Activated effector memory CD4-positive, alpha-beta T cell treated with anti-CD3 and anti-CD28 coated beads, Interleukin-2, amount 50 U/mL, for 16 hours (primary cell): ENCODE data around the gene HERPUD1.
"Not testable (repeated sequence)": the region's sequence is repeated elsewhere in the genome, so short reads cannot be mapped to it uniquely, and the experiment has no call there.

Source experiments
- DNase-seq: peaks from one replicate; pipeline ENCODE4 v3.0.0-alpha.2; 2020

The HERPUD1 gene

DNA sequence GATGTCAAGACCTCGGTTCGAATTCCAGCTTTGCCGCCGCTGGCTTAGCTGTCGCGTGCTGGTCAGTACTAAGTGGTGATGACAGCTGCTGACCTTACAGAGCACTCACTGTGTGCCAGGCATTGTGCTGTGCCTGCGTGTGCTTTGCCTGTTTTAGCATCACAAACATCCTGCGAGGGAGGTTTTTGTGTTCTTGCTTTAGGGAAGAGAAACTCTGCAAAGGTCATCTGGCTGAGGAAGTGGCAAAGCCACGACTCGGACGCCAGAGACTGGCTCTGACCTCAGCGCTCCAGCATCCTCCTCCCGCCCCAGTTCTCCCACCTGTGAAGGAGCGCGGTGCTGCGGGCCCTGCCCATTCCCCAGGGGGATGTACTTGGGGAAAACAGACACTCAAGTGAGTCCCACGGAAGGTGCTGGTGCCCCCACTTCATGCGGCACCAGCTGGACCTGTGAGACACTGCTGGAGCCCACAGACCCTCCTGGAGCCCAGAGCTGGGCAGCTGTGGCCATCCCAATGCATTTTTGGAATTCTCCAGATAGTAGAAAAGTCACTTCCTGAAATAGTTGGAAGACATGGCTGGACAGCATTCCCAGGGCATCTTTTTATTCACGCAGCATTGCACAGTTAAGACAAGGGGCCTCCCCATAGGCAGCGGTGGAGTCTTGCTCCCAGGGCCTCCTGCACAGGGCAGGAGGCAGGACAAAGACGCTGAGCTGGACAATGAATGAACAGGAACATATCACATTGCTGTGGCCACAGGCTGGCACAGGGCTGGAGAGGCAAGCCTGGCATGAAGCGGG, 20.0 kb upstream of the HERPUD1 start:
- DNase-seq = no peak

DNA sequence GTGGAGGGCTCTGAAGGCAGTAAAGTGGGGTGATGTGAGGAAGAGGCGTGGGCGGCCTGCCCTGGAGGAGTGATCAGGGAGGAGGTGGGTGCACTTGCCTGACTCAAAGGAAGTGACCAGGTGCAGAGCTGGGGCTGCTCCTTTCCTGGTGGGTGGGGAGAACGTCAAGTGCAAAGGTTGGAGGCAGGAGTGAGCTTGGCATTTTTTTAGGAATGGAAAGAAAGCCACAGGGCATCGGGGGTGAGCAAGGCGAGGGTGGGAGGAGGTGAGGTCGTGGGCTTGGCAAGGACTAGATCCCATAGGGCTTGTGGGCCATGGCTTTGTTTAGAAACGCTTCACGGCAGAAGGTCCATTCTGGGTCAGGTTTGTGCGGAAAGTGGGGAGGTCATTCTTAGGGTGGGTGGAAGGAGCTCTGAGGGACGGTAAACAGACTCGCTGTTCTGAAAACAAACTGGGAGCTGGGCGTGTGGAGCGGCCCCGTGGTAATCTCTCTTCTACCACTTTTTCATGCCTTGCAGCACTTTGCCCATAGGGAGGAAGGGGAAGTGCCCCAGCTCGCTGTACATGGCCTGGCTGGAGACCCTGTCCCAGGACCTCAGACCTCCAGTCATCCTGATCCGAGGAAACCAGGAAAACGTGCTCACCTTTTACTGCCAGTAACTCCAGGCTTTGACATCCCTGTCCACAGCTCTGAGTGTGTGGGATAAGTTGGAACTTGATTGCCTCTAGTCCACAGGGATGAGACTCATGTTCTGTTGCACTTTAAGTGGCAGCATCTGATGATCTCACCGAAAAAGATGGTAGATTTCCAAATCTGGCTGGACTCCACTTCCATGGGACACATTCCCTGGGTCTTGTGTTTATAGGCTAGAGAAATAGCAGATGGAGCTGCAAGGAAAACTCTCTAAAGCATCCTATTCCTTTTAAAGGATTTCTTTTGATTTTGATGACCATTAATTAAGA, 18.9 kb upstream of the HERPUD1 start:
- no peak for DNase-seq

DNA sequence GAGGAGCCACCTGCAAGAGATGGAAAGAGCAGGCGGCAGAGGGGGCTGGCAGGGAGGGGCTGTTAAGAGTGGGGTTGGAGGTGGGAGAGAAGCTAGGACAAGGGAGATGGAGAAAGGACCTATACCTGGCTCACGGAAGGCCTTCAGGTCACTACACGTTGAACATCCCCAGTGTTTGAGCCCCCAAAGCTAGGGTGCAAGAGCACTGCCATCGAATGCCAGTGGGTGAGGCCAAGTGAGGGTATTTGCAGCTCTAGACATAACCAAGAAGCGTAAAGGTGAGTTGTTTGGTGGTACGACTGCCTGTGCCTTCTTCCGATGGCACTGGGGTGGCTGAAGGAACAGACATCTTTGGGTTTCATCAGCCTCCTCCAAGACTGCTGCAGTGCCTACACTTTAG, 17.0 kb upstream of the HERPUD1 start:
- no peak for DNase-seq

DNA sequence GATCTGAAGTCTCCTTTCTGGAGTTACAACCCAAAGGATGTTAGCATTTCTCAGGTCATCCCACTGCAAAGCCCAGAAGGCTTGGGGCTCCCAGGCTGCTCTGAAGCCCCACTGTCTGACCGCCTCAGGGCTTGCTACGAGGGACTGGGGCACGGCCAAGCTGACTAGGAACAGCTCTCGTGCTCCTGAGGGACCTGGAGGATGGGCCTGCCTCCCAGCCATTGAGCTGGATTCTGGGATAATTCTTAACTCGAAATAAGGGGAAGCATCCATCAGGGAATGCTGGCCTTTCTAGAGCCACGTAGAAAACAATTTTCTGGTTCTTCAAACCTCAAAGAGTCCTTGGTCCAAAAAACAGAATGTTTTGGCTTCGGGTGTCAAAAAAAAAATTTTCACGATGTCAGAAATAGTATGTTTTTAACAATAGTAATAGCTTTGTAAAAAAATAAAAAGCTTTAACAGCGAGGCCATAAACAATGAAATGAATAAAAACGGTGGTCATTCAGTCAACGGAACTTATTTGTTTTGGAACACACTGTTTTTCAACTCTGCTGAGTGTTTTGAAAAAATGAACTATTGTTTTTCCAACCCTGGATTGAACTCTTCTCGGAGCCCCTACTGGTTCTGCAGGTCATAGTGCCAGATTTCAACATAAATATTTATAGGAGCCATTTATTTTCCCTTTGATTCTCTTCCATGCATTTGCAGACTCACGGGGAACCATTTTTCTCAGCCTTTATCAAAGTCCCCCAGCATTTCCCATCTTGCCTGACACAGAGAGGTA, 16.4 kb upstream of the HERPUD1 start:
- no peak for DNase-seq

DNA sequence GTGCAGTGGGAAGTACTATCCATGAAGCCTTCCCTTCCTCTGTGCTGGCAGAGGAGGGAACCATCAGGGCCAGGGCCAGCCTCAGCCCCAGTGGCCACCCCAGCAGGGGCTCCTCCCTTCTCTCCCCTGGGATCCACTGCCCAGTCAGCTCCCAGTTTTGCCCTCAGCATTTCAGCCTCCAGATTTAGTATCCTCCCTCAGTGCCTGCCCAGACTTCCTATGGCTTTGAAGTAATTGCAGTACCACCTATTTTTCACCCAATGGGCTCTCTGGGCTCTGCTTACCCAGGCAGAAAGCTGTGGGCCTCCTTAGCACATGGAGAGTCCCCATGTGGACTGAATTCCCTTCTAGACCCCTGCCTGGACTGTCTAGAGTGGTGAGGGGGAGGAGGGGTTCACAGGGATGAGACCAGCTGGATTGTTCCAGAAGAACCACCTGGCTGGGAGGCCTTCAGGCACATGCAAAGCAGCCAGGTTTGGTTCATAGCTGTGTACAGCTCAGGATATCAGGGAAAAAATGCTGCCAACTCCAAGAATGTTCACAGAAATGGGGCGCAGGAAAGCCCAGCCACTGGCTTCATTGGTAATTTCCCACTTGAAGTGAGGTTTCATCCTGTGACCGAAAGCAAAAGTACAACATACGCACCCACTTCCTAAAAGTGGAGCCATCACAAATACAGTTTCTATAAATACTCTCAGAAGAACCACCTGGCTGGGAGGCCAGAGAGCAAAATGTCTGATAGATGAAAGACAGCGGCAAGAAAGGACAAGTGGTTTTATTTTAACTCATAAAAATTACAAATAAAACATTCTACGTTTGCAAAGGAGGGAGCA, 15.2 kb upstream of the HERPUD1 start:
- DNase-seq = no peak

DNA sequence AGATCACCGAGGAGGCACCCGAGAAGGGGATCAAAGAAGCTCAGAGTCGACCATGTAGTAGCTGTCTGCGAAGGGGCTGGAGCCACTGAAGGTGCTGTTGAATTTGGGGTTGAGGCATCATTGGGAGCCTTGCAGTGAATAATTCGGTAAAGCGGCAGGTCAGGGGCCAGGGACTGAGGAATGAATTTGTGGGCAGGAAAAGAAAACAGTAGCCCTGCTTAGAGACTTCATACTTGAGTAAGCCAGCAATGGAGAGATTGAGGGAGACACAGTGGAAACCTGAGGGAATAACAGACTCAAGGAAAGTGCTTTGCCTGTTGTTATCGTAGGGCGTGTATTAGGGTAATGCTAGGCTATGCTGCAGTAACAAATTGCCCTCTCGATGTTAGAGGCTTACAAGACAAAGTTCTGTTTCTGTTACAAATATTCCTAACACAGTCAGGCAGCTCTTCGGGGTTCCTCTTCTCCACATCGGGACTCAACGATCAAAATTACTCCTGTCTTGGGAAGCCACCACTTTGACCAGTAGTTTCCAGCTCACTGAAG, 13.4 kb upstream of the HERPUD1 start:
- DNase-seq = no peak

DNA sequence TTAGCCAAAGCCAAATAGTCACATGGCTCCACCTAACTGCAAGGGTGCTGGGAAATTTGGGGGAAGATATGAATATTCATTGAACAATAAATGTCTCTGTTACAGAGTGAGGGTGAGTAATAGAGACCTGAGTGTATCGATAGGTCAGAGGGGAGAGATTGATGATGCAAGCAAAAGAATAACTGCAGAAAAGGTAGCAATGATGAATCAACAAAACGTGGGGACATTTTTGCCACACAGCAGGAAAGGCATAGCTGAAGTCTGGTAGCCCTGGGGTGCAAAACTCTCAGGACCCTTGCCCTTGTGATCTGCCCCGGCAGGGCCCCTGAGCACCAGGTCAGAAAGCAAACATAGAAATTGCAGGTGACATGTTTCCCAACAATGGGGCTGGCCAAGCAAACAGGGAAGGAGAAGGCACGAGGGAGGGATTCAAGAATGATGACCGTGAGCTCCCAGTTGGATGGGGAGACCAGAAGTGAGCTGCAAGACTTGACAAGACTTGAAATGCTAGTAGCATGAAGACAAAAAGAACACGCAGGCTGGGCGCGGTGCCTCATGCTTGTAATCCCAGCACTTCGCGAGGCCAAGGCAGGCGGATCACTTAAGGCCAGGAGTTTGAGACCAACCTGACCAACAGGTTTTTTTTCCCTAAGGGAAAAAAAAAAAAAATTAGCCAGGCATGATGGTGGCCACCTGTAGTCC, 12.7 kb upstream of the HERPUD1 start:
- no peak for DNase-seq

DNA sequence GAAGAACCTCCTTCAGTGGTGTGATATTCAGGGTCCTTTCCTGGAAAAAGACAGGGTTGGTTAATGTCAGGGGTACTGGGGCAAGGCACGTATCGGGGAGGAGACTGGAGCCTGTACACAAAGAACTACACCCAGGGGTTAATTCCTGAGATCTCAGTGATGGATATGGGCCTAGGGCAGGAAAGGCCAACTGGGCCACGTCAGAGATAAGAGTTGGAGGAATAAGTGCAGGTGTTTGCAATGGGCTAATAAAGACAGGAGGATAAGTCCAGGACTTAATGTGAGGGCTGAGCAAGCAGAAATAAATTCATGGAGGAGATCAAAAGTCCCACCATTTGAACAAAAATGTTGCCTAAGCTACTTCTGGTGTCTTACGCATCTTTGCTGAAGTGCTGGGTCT, 10.4 kb upstream of the HERPUD1 start:
- DNase-seq = no peak

DNA sequence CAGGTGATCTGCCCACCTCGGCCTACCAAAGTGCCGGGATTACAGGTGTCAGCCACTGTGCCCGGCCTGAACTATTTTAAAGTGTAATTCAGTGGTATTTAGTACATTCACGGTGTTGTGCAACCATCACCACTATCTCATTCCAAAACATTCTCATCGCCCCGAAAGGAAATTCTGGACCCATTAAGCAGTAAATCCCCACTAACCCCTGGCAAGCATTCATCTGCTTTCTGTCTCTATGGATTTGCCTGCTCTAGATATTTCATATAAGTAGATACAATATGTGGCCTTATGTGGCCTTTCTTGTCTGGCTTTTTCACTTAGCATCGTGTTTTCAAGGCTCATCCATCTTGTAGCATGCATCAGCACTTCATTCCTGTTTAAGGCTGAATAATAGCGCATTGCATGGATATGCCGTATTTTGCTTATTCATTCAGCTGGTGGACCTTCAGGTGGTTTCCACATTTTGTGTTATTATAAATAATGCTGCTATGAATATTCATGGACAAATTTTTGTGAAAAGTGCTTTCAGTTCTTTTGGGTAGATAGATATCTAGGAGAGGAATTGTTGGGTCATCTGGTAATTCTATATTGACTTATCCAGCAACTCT, 8.4 kb upstream of the HERPUD1 start:
- peak; percentile 33 for DNase-seq

DNA sequence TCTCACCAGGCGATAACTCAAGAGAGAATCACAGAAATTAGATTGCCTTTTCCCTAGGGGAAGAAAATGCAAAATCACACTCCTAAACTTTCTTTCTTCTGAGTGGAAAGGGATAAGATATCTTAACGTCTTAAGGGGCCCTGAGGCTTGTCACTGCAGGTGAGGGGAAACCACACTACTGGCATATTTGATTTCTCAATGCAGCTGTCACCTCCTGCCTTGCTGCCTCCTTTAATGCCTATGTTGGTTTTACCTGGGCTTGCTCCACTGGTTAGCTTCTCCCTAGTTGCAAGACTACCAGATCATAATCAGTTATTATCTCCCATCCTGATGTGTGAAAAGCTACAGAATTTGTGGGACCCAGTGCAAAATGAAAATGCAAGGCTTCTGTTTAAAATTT, 4.5 kb upstream of the HERPUD1 start:
- no peak for DNase-seq

DNA sequence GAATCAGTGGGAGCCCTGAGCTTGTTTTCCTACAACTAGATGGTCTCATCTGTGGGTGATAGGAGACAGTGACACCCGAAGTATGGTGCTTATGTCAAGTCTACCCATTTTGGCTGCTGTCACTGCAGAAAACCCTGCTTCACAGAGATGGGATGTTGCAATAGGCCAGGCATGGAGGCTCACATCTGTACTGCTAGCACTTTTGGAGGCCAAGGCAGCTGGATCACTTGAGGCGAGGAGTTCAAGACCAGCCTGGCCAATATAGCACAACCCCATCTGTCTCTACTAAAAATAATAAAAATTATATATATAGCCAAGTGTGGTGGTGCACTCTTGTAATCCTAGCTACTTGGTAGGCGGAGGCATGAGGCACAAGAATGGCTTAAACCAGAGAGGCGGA, 2.3 kb upstream of the HERPUD1 start:
- no peak for DNase-seq

DNA sequence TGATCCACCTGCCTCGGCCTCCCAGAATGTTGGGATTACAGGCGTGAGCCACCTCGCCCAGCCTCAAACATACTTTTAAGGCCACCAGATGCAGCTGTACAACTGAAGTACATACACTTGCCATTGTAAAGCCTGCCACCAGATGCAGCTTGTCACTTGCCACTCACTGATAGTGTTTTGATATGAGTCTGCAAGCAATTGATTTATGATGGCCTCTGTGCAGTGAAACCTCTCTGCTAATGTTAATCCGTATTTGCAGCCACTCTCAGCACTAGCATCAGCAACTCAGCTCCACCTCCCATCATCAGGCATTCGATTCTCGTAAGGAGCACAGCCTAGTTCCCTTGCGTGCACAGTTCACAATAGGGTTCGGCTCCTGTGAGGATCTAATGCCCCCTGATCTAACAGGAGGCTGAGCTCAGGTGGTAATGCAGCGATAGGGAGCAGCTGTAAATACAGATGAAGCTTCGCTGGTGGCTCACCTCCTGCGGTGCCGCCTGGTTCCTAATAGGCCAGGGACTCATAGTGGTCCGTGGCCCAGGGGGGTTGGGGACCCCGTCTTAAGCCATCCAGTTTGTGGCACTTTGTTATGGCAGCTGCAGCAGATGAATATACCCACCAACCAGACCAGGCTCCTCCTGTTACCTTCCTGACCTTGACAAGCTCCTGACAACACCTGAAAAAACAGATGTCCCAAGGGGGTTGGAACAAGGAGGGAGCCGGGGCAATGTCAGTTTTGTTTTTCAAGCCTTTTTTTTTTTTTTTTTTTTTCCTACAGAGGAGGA, 1.3 kb upstream of the HERPUD1 start:
- peak; percentile 63 for DNase-seq

DNA sequence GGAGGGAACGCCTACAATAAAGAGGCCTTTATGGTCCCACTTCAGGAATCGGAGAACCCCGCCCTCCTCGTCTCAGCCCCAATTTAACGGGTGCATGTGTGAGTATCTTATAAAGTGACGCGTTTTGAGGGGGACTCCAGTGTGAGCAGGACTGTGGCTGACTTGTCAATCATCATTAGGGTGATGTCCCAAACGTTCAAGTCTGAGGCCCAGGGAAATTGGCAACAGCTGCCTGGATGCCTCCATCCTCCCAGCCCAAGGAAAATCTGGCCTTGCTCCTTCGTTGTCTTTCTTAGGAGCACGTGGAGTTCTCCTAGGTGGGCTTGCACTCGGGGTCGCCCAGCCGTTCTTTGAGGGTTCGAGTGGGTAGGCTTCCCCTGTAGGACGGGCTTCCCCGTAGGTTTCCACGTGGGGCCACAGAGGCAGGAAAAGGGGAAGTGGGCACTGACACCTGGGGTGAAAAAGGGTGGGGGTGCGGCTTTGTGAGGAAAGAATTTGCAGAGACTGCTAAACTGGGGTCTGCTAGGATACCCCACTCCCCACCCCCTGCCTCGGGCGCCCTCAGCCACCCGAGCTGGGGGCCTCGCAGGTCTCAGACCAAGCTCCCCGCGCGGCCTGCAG, 561 bp upstream of the HERPUD1 start:
- no peak for DNase-seq

DNA sequence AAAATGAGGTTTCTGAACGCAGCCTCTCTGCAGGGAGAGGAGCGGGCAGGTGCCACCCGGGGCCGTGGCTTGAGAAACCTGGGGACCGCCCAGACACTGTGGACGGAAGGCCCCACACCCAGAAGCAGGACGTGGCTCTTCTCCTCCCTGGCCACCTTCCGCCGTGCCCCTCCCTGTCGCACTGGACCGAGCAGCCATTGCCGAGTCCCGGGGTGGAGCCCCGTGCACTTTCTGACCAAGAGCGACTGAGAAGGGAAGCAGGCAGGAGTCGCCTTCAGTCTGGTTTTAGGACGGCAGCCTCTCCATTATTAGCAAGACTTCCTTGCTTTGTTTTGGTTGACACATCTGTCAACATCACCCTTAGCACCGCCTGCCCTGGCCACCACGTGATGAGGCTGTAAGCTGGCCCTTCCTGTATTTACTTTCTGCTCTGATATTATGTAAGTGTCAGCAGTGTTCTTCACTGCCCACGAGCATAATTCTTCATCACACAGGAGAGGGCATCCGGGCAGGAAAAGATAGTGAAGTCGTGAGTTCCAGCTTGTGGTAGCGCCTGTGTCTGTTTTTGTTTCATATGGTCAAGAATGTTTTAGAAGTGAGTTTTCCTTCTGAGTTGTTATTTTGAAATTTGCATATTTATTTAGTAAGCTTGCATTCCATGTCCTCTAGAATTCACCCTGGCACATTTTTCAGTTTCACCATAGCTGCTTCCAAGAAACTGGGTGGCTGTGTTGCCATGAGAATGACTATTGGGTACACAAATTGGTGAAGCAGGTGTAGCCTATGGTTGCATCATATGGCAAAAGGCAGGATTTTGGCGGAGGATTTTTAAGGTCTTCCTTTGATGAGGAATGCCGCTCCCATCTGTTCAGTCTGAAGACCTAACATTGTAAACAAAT, 1.0 kb downstream of the HERPUD1 start:
- DNase-seq = peak; percentile 82

DNA sequence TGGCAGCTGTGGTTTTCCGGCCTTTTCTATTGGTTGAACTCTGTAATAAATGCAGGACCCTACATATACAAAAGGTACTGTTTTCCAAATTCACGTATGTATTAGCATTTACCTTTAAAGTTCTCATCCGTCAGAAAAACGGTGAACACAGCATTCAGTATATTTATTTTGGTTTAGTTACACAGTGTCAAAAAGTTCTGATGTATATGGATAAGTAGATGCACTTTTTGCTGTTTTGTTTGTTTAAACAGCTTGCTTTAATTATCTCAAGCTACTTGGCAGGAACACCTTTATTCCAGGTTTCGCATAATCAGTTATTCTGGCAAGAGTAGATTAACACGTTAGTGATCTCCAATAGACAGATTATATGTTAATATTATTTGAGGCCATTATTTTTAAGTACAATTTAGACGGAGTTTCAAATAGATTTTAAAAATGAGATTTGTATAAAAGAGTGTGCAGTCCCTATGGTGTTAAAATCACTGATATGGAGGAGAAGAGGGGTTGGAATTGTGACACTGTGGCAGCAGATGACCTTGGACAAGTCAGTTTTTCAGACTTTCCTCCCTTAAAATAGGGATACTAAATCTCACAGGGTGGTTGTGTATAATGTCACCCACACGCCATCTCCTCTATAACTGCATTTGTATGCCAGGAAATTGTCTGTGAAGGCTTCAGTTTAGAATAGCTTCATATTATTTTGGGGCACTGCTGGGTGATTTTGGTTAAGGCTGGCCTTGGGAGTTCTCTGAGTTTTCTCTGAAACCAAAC, 2.1 kb downstream of the HERPUD1 start:
- no peak for DNase-seq

DNA sequence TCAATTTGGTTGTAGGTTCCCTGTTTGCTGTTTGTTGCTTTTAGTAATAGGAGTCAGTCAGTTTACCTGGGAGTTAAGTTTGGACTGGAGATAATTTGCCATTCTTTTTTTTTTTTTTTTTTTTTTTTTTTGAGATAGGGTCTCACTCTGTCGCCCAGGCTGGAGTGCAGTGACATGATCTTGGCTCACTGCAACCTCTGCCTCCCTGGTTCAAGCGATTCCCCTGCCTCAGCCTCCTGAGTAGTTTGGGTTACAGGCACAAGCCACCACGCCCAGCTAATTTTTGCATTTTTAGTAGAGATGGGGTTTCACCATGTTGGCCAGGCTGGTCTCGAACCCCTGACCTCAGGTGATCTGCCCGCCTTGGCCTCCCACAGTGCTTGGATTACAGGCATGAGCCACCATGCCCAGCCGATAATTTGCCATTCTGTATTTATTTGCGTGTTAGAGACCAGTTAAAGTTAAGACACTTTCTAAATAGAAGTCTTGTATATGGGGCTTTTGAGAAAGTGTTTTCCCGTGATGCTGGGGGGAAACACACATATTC, 2.7 kb downstream of the HERPUD1 start:
- not testable (repeated sequence) for DNase-seq

DNA sequence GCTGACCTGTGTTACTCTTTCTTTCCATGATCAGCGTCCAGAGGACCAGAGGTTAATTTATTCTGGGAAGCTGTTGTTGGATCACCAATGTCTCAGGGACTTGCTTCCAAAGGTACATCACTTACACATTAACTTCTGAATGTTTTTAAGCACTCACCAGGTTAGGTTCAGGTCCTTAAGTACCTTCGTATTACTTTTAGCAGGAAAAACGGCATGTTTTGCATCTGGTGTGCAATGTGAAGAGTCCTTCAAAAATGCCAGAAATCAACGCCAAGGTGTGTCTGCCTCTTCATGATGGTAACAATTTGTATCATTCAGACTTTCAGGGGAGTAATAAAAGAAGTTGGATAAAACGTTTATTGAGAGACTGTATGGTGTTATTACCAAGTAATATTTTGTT, 3.3 kb downstream of the HERPUD1 start:
- no peak for DNase-seq
